ENCODE measurements around the gene TCP11.

The TCP11 gene

GRCh38 chr6:35072698-35073055, 68.5 kb downstream of the TCP11 start:
- H3K9me3 Mint-ChIP-seq, result no peaks in the 10 kb centered on the region
- no peak overlapping the region for H3K4me3 Mint-ChIP-seq
- TF ChIP-seq, protein P1, sequence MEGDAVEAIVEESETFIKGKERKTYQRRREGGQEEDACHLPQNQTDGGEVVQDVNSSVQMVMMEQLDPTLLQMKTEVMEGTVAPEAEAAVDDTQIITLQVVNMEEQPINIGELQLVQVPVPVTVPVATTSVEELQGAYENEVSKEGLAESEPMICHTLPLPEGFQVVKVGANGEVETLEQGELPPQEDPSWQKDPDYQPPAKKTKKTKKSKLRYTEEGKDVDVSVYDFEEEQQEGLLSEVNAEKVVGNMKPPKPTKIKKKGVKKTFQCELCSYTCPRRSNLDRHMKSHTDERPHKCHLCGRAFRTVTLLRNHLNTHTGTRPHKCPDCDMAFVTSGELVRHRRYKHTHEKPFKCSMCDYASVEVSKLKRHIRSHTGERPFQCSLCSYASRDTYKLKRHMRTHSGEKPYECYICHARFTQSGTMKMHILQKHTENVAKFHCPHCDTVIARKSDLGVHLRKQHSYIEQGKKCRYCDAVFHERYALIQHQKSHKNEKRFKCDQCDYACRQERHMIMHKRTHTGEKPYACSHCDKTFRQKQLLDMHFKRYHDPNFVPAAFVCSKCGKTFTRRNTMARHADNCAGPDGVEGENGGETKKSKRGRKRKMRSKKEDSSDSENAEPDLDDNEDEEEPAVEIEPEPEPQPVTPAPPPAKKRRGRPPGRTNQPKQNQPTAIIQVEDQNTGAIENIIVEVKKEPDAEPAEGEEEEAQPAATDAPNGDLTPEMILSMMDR (IDR thresholded peaks at IDR 0.05; ENCODE audit: unreplicated experiment in 3 of 3), result no peak
- H3K36me3 Mint-ChIP-seq (ENCODE audit: low read depth), result peaks cover 25% of the 10 kb centered on the region
- no peaks in the 10 kb centered on the region for H3K4me1 Mint-ChIP-seq
- no peak overlapping the region for H3K27ac Mint-ChIP-seq
- no peaks in the 10 kb centered on the region for H3K27me3 Mint-ChIP-seq (ENCODE audit: low read depth)

- Mint-ChIP-seq H3K9me3 (no peaks in the 10 kb centered on the region), H3K36me3 (ENCODE audit: low read depth) (peaks cover 25% of the 10 kb centered on the region), H3K4me3 (no peak overlapping the region), H3K27ac (no peak overlapping the region), H3K4me1 (no peaks in the 10 kb centered on the region), H3K27me3 (ENCODE audit: low read depth) (no peaks in the 10 kb centered on the region)
- TF ChIP-seq, protein P1 (IDR thresholded peaks at IDR 0.05; ENCODE audit: unreplicated experiment in 3 of 3), result no peak
Observed at GRCh38 chr6:35072051-35072697, 69.0 kb downstream of the TCP11 start.

GRCh38 chr6:35071347-35071994, 69.7 kb downstream of the TCP11 start:
- peaks cover 20% of the 10 kb centered on the region for H3K36me3 Mint-ChIP-seq (ENCODE audit: low read depth)
- peak overlapping the region in 1 of 3 experiments; percentile 24 for H3K27ac Mint-ChIP-seq
- no peak overlapping the region for H3K4me3 Mint-ChIP-seq
- TF ChIP-seq, protein P1 (IDR thresholded peaks at IDR 0.05; ENCODE audit: unreplicated experiment in 3 of 3), result no peak
- H3K27me3 Mint-ChIP-seq (ENCODE audit: low read depth), result no peaks in the 10 kb centered on the region
- no peaks in the 10 kb centered on the region for H3K9me3 Mint-ChIP-seq
- no peaks in the 10 kb centered on the region for H3K4me1 Mint-ChIP-seq

- Mint-ChIP-seq H3K36me3 (ENCODE audit: low read depth) (peaks cover 25% of the 10 kb centered on the region), H3K27me3 (ENCODE audit: low read depth) (no peaks in the 10 kb centered on the region), H3K9me3 (no peaks in the 10 kb centered on the region), H3K4me3 (no peak overlapping the region), H3K4me1 (no peaks in the 10 kb centered on the region), H3K27ac (no peak overlapping the region)
- TF ChIP-seq, protein P1 (IDR thresholded peaks at IDR 0.05; ENCODE audit: unreplicated experiment in 3 of 3), result no peak
Observed at GRCh38 chr6:35070111-35070510, 71.0 kb downstream of the TCP11 start.

- no peaks in the 10 kb centered on the region for H3K4me1 Mint-ChIP-seq
- TF ChIP-seq, protein P1 (IDR thresholded peaks at IDR 0.05; ENCODE audit: unreplicated experiment in 3 of 3), result no peak
- H3K27me3 Mint-ChIP-seq (ENCODE audit: low read depth), result no peaks in the 10 kb centered on the region
- no peaks in the 10 kb centered on the region for H3K9me3 Mint-ChIP-seq
- no peak overlapping the region for H3K27ac Mint-ChIP-seq
- H3K4me3 Mint-ChIP-seq, result no peak overlapping the region
- H3K36me3 Mint-ChIP-seq (ENCODE audit: low read depth), result peaks cover 23% of the 10 kb centered on the region
Observed at GRCh38 chr6:35069262-35069661, 71.9 kb downstream of the TCP11 start.

DNA sequence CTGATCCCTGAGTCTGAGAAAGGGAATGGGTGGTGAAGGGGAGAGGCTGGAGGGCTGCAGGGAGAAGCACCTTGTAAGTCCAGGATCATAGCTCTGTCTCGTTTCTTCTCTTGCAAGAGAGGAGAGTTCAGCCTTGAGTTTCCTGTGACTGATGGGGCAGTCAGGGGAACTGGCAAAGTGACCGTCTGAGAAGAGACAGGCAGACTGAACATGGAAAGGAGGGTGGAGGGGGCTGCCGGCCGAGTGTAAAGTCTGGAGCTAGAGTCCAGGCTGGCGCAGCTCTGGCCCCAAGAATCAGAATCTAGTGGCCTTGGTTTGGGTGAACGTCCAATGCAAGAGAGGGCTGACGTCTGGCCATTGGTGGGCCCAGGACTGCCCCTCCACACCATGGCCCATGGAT, 72.5 kb downstream of the TCP11 start:
- TF ChIP-seq, protein P1 (IDR thresholded peaks at IDR 0.05; ENCODE audit: unreplicated experiment in 3 of 3), result no peak
- H3K4me3 Mint-ChIP-seq, result no peak overlapping the region
- H3K4me1 Mint-ChIP-seq, result no peaks in the 10 kb centered on the region
- H3K36me3 Mint-ChIP-seq (ENCODE audit: low read depth), result peaks cover 23% of the 10 kb centered on the region
- no peaks in the 10 kb centered on the region for H3K9me3 Mint-ChIP-seq
- no peak overlapping the region for H3K27ac Mint-ChIP-seq
- no peaks in the 10 kb centered on the region for H3K27me3 Mint-ChIP-seq (ENCODE audit: low read depth)
